Muscle of leg (tissue), 11 donors: ENCODE results near the gene SLC25A22. TPM values are rescaled to one million over a fixed set of nuclear protein-coding genes. Genes with fewer than 3 reads are reported as not detected.

ENCODE experiments used
- DNase-seq: peaks from one replicate; pipeline ENCODE4 v3.0.0; 2013
- H3K27ac ChIP-seq: one replicate; pipeline ENCODE4 v1.5.1; 2013; ENCODE audit warnings: mild to moderate bottlenecking, low read length, control low read depth
- H3K27me3 ChIP-seq: one replicate; pipeline ENCODE4 v1.6.1; 2013; ENCODE audit warnings: low read length; ENCODE audit not compliant: control insufficient read depth, insufficient read depth
- H3K36me3 ChIP-seq: one replicate; pipeline ENCODE4 v1.6.1; 2013; ENCODE audit warnings: low read length; ENCODE audit not compliant: control insufficient read depth, insufficient read depth
- H3K4me1 ChIP-seq: one replicate; pipeline ENCODE4 v1.6.1; 2013; ENCODE audit warnings: low read length; ENCODE audit not compliant: control insufficient read depth, insufficient read depth
- H3K4me3 ChIP-seq: one replicate; pipeline ENCODE4 v1.5.1; 2013; ENCODE audit warnings: low read length, control low read depth
- H3K9me3 ChIP-seq: replicated peaks from 2 replicates; pipeline ENCODE4 v1.6.1; 2013; ENCODE audit warnings: low read depth, low read length; ENCODE audit not compliant: control insufficient read depth
- WGBS: methylation state at CpG from one replicate; pipeline ENCODE4 v1.1.5; 2013; ENCODE audit warnings: missing lambda C conversion rate; ENCODE audit not compliant: insufficient coverage; 5-methylcytosine and 5-hydroxymethylcytosine counted together
- polyA plus RNA-seq, 8 donors: library from polyadenylated mRNA; unstranded; fragments of 120-200 nt; gene quantifications; one replicate each; pipeline versions ENCODE4 v1.2.1 to v1.2.3, GENCODE V29; 2013; ENCODE audit warnings: inconsistent platforms in 1 of 8, low replicate concordance in 1 of 8; ENCODE audit not compliant: insufficient read length in 8 of 8, insufficient read depth in 1 of 8
- total RNA-seq: library from RNA; stranded (reverse); fragments of 120-200 nt; gene quantifications from one replicate; pipeline ENCODE4 v1.2.4, GENCODE V29; 2013

Gene SLC25A22
- total and polyA plus RNA-seq, 9 donors = 5.4 to 15.8 (median 13.6) TPM

DNA sequence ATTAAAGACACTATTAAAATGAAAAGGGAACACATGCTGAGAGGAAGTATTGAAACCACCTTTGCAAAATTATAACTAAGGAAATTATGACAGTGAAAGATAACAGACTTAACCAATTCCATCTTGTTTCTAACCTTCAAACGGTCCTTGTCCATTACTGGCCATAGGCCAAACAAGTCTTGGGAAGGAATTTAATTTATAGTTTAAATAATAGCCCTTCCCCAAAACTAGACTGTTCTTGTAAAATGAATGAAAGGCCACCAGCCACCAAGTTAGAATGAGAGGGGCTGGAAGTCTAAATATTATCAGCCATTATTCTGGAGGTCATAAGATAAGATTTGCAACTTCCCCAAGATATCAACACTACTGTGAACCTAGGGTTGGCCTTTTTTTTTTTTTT lies 52.7 kb downstream of the SLC25A22 start:
- Histone ChIP-seq H3K36me3 (no peaks in the 10 kb centered on the region), H3K9me3 (no peaks in the 10 kb centered on the region), H3K4me3 (no peak overlapping the region), H3K27ac (no peak overlapping the region), H3K27me3 (no peaks in the 10 kb centered on the region), H3K4me1 (peaks cover 17% of the 10 kb centered on the region)
- no CpG with 5 or more reads among the region's 1 CpG for WGBS
- no peak for DNase-seq

DNA sequence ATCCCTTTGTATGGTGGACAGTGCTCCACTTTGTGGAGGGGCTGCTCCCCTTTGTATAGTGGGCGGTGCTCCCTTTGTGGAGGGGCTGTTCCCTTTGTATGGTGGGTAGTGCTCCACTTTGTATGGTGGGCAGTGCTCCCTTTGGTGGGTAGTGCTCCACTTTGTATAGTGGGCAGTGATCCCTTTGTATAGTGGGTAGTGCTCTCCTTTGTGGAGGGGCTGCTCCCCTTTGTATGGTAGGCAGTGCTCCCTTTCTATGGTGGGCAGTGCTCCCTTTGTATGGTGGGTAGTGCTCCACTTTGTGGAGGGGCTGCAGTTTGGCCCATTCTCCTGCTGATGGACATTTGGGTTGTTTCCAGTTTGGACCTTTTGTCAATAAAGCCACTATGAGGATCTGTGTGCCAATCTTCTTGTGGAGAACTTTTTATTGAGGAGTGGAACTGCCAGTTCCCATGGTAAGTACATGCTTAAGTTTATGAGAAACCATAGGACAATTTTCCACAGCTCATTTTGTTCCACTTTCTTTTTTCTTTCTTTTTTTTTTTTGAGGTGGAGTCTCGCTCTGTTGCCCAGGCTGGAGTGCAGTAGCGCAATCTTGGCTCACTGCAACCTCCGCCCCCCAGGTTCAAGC lies 55.4 kb downstream of the SLC25A22 start:
- peaks cover 4% of the 10 kb centered on the region for H3K27me3 ChIP-seq
- peaks cover 4% of the 10 kb centered on the region for H3K4me1 ChIP-seq
- no peak overlapping the region for H3K27ac ChIP-seq
- 100% methylated on average over 1 of the region's 4 CpGs for WGBS
- DNase-seq = no peak
- H3K4me3 ChIP-seq = no peak overlapping the region
- no peaks in the 10 kb centered on the region for H3K36me3 ChIP-seq
- no peaks in the 10 kb centered on the region for H3K9me3 ChIP-seq

GRCh38 chr11:742156-742546 lies 55.9 kb downstream of the SLC25A22 start:
- Histone ChIP-seq H3K4me1 (peaks cover 4% of the 10 kb centered on the region), H3K4me3 (no peak overlapping the region), H3K9me3 (no peaks in the 10 kb centered on the region), H3K27ac (no peak overlapping the region), H3K36me3 (no peaks in the 10 kb centered on the region), H3K27me3 (peaks cover 9% of the 10 kb centered on the region)
- 96% methylated on average over 3 of the region's 3 CpGs for WGBS
- no peak for DNase-seq

Other genes starting within 250 kb of the SLC25A22 start
- 0.22 TPM for gene LMNTD2, start 237.5 kb downstream of the SLC25A22 start, total RNA-seq
- 1 to 10 TPM in 2 of 8 donors, under 1 TPM in 6; 0.25 to 1.5 (median 0.62) TPM for gene LMNTD2, start 237.5 kb downstream of the SLC25A22 start, polyA plus RNA-seq
- 2.3 TPM for gene RASSF7, start 237.3 kb downstream of the SLC25A22 start, total RNA-seq
- gene RASSF7, start 237.3 kb downstream of the SLC25A22 start, polyA plus RNA-seq = 1 to 10 TPM; 2.3 to 4.4 (median 2.6) TPM
- 13.1 TPM for gene PHRF1, start 221.8 kb downstream of the SLC25A22 start, total RNA-seq
- 10 to 100 TPM; 16.0 to 23.1 (median 20.2) TPM for gene PHRF1, start 221.8 kb downstream of the SLC25A22 start, polyA plus RNA-seq
- gene IRF7, start 182.3 kb downstream of the SLC25A22 start, total RNA-seq = 11.3 TPM
- gene IRF7, start 182.3 kb downstream of the SLC25A22 start, polyA plus RNA-seq = 10 to 100 TPM in 3 of 8 donors, 1 to 10 TPM in 5; 7.8 to 14.7 (median 9.6) TPM
- 0.75 TPM for gene CDHR5, start 173.3 kb downstream of the SLC25A22 start, total RNA-seq
- gene CDHR5, start 173.3 kb downstream of the SLC25A22 start, polyA plus RNA-seq = 10 to 100 TPM in 1 of 8 donors, 1 to 10 TPM in 6, under 1 TPM in 1; 0.65 to 33.7 (median 1.4) TPM
- 55.2 TPM for gene SCT, start 171.1 kb downstream of the SLC25A22 start, total RNA-seq
- gene SCT, start 171.1 kb downstream of the SLC25A22 start, polyA plus RNA-seq = 100 to 1,000 TPM in 2 of 8 donors, 10 to 100 TPM in 6; 37.0 to 126 (median 66.4) TPM
- 0.22 TPM for gene DRD4, start 161.0 kb downstream of the SLC25A22 start, total RNA-seq
- 1 to 10 TPM in 2 of 8 donors, under 1 TPM in 6; 0.18 to 2.0 (median 0.83) TPM for gene DRD4, start 161.0 kb downstream of the SLC25A22 start, polyA plus RNA-seq
- 22.7 TPM for gene DEAF1, start 103.1 kb downstream of the SLC25A22 start, total RNA-seq
- 10 to 100 TPM; 29.3 to 38.9 (median 31.7) TPM for gene DEAF1, start 103.1 kb downstream of the SLC25A22 start, polyA plus RNA-seq
- 11.8 TPM for gene TMEM80, start 102.5 kb downstream of the SLC25A22 start, total RNA-seq
- gene TMEM80, start 102.5 kb downstream of the SLC25A22 start, polyA plus RNA-seq = 10 to 100 TPM; 10.1 to 26.0 (median 20.1) TPM
- 1.6 TPM for gene EPS8L2, start 92.0 kb downstream of the SLC25A22 start, total RNA-seq
- gene EPS8L2, start 92.0 kb downstream of the SLC25A22 start, polyA plus RNA-seq = 10 to 100 TPM in 1 of 8 donors, 1 to 10 TPM in 7; 1.5 to 14.1 (median 2.2) TPM
- 62.7 TPM for gene TALDO1, start 50.8 kb downstream of the SLC25A22 start, total RNA-seq
- gene TALDO1, start 50.8 kb downstream of the SLC25A22 start, polyA plus RNA-seq = 10 to 100 TPM; 60.2 to 79.9 (median 71.3) TPM
- gene GATD1, start 20.8 kb downstream of the SLC25A22 start, total RNA-seq = 18.1 TPM
- 10 to 100 TPM; 38.9 to 53.2 (median 44.8) TPM for gene GATD1, start 20.8 kb downstream of the SLC25A22 start, polyA plus RNA-seq
- 0.04 TPM for gene CEND1, start 8.2 kb downstream of the SLC25A22 start, total RNA-seq
- gene CEND1, start 8.2 kb downstream of the SLC25A22 start, polyA plus RNA-seq = 1 to 10 TPM in 1 of 8 donors, under 1 TPM in 7; 0.36 to 1.5 (median 0.56) TPM
- 3.9 TPM for gene PIDD1, start 7.0 kb upstream of the SLC25A22 start, total RNA-seq
- 10 to 100 TPM in 4 of 8 donors, 1 to 10 TPM in 4; 5.5 to 13.7 (median 10.0) TPM for gene PIDD1, start 7.0 kb upstream of the SLC25A22 start, polyA plus RNA-seq
- 2,004 TPM for gene RPLP2, start 11.7 kb upstream of the SLC25A22 start, total RNA-seq
- gene RPLP2, start 11.7 kb upstream of the SLC25A22 start, polyA plus RNA-seq = 1,000 to 10,000 TPM; 1,485 to 2,136 (median 1,739) TPM
- 9.0 TPM for gene PNPLA2, start 20.6 kb upstream of the SLC25A22 start, total RNA-seq
- 10 to 100 TPM; 19.4 to 46.1 (median 28.4) TPM for gene PNPLA2, start 20.6 kb upstream of the SLC25A22 start, polyA plus RNA-seq
- 6.9 TPM for gene CRACR2B, start 29.6 kb upstream of the SLC25A22 start, total RNA-seq
- gene CRACR2B, start 29.6 kb upstream of the SLC25A22 start, polyA plus RNA-seq = 10 to 100 TPM in 7 of 8 donors, 1 to 10 TPM in 1; 7.7 to 22.0 (median 13.3) TPM
- 147 TPM for gene CD151, start 34.7 kb upstream of the SLC25A22 start, total RNA-seq
- gene CD151, start 34.7 kb upstream of the SLC25A22 start, polyA plus RNA-seq = 100 to 1,000 TPM; 133 to 178 (median 151) TPM
- 97.7 TPM for gene POLR2L, start 44.2 kb upstream of the SLC25A22 start, total RNA-seq
- gene POLR2L, start 44.2 kb upstream of the SLC25A22 start, polyA plus RNA-seq = 100 to 1,000 TPM; 114 to 147 (median 125) TPM
- 60.3 TPM for gene TSPAN4, start 44.6 kb upstream of the SLC25A22 start, total RNA-seq
- gene TSPAN4, start 44.6 kb upstream of the SLC25A22 start, polyA plus RNA-seq = 10 to 100 TPM; 48.0 to 75.9 (median 65.1) TPM
- 30.5 TPM for gene CHID1, start 112.5 kb upstream of the SLC25A22 start, total RNA-seq
- gene CHID1, start 112.5 kb upstream of the SLC25A22 start, polyA plus RNA-seq = 10 to 100 TPM; 60.4 to 77.4 (median 68.5) TPM
- 18.5 TPM for gene AP2A2, start 127.6 kb upstream of the SLC25A22 start, total RNA-seq
- 10 to 100 TPM; 38.3 to 61.4 (median 48.0) TPM for gene AP2A2, start 127.6 kb upstream of the SLC25A22 start, polyA plus RNA-seq
- not detected for gene MUC6, start 238.4 kb upstream of the SLC25A22 start, total RNA-seq
- under 1 TPM; 0.09 to 0.61 (median 0.28) TPM for gene MUC6, start 238.4 kb upstream of the SLC25A22 start, polyA plus RNA-seq